Neural cell (in vitro differentiated cells): ENCODE data around the gene TBC1D24. TPM values are rescaled to one million over a fixed set of nuclear protein-coding genes. Genes with fewer than 3 reads are reported as not detected.

ENCODE experiments used
- H2AFZ ChIP-seq: fragments of 200-600, 300-800 bp; sonication (generic), shearing (Covaris generic); 2 replicates; pipeline ENCODE4 v1.6.0; 2014; ENCODE audit warnings: low read depth, mild to moderate bottlenecking, antibody characterized with exemption, low read length, moderate library complexity
- H3F3A ChIP-seq: fragments of 200-600 bp; shearing (Covaris generic); 2 replicates; pipeline ENCODE4 v1.6.1; 2016; ENCODE audit warnings: mild to moderate bottlenecking, moderate library complexity, mixed read lengths, antibody characterized with exemption, low read length; ENCODE audit not compliant: insufficient read depth, poor library complexity, severe bottlenecking
- H3K27ac ChIP-seq: fragments of 200-600, 300-800 bp; sonication (generic), shearing (Covaris generic); 2 replicates; pipeline ENCODE4 v1.5.1; 2014; ENCODE audit warnings: mild to moderate bottlenecking, low read length, moderate library complexity
- H3K27me3 ChIP-seq: fragments of 300-800, 200-600 bp; sonication (generic), shearing (Covaris generic); 2 replicates; pipeline ENCODE4 v1.6.0; 2014; ENCODE audit warnings: mild to moderate bottlenecking, low read depth, low read length, moderate library complexity; ENCODE audit not compliant: insufficient read depth
- H3K36me3 ChIP-seq: fragments of 300-800, 200-600 bp; sonication (generic), shearing (Covaris generic); 2 replicates; pipeline ENCODE4 v1.5.1; 2014; ENCODE audit warnings: mild to moderate bottlenecking, antibody characterized with exemption, low read length, moderate library complexity; ENCODE audit not compliant: insufficient read depth
- H3K4me2 ChIP-seq: fragments of 300-800, 200-600 bp; sonication (generic), shearing (Covaris generic); 2 replicates; pipeline ENCODE4 v1.6.0; 2014; ENCODE audit warnings: mild to moderate bottlenecking, low read length
- H3K4me3 ChIP-seq: fragments of 300-800, 200-600 bp; sonication (generic), shearing (Covaris generic); 2 replicates; pipeline ENCODE4 v1.5.1; 2014; ENCODE audit warnings: mild to moderate bottlenecking, low read length, moderate library complexity
- H3K79me2 ChIP-seq: fragments of 200-600 bp; shearing (Covaris generic); replicated peaks from 2 replicates; pipeline ENCODE4 v1.6.0; 2014; ENCODE audit warnings: mild to moderate bottlenecking, low read length, moderate library complexity; ENCODE audit not compliant: insufficient read depth
- H3K9ac ChIP-seq: fragments of 300-800, 200-600 bp; sonication (generic), shearing (Covaris generic); 2 replicates; pipeline ENCODE4 v1.6.1; 2016; ENCODE audit warnings: mild to moderate bottlenecking, low read length, mixed read lengths
- H3K9me2 ChIP-seq: fragments of 200-600 bp; shearing (Covaris generic); 2 replicates; pipeline ENCODE4 v1.6.1; 2016; ENCODE audit warnings: mild to moderate bottlenecking, low read length, mixed read lengths; ENCODE audit not compliant: insufficient read depth
- H3K9me3 ChIP-seq: fragments of 200-600, 300-800 bp; sonication (generic), shearing (Covaris generic); 2 replicates; pipeline ENCODE4 v1.6.1; 2016; ENCODE audit warnings: mild to moderate bottlenecking, mixed run types, low read length, moderate library complexity, mixed read lengths
- H4K20me1 ChIP-seq: fragments of 200-600 bp; shearing (Covaris generic); 2 replicates; pipeline ENCODE4 v1.6.1; 2016; ENCODE audit warnings: mild to moderate bottlenecking, mixed run types; ENCODE audit not compliant: insufficient read depth
- EP300 ChIP-seq: fragments of 450-650 bp; conservative IDR thresholded peaks from 2 replicates; pipeline ENCODE4 v1.6.1; 2014; ENCODE audit warnings: antibody characterized with exemption, mild to moderate bottlenecking, moderate library complexity; ENCODE audit not compliant: poor library complexity, severe bottlenecking
- EZH2 ChIP-seq: fragments of 200-600, 300-800 bp; shearing (Covaris generic), sonication (generic); IDR thresholded peaks from 2 replicates; pipeline ENCODE4 v1.6.1; 2014; ENCODE audit warnings: antibody characterized with exemption, low read length, borderline replicate concordance, mild to moderate bottlenecking; ENCODE audit not compliant: insufficient read depth, poor library complexity, severe bottlenecking
- MXI1 ChIP-seq: fragments of 450-650 bp; conservative IDR thresholded peaks from 2 replicates; pipeline ENCODE4 v1.6.1; 2014; ENCODE audit warnings: antibody characterized with exemption, mild to moderate bottlenecking; ENCODE audit not compliant: poor library complexity, severe bottlenecking
- POLR2AphosphoS5 ChIP-seq: IDR thresholded peaks from 2 replicates; pipeline ENCODE4 v1.6.1; 2012
- RAD21 ChIP-seq: fragments of 450-650 bp; conservative IDR thresholded peaks from 2 replicates; pipeline ENCODE4 v1.6.1; 2014; ENCODE audit warnings: antibody characterized with exemption, mild to moderate bottlenecking, moderate library complexity
- SMC3 ChIP-seq: fragments of 450-650 bp; conservative IDR thresholded peaks from 2 replicates; pipeline ENCODE4 v1.6.1; 2014; ENCODE audit warnings: antibody characterized with exemption, mild to moderate bottlenecking, moderate library complexity; ENCODE audit not compliant: poor library complexity
- TAF1 ChIP-seq: IDR thresholded peaks from 2 replicates; pipeline ENCODE4 v1.6.1; 2012; ENCODE audit warnings: low read depth
- polyA plus RNA-seq: library from polyadenylated mRNA; depleted of rRNA; stranded (reverse); fragments of >200 nt; gene quantifications from 2 replicates; pipeline ENCODE4 v1.2.3, GENCODE V29; 2014
- TF ChIP-seq, protein P1 (sequence below): IDR thresholded peaks from 2 replicates; pipeline ENCODE4 v1.6.1; 2012; ENCODE audit warnings: borderline replicate concordance
- TF ChIP-seq, protein P2 (sequence below): fragments of 450-650 bp; IDR thresholded peaks from 2 replicates; pipeline ENCODE4 v1.5.1; 2014; ENCODE audit warnings: antibody characterized with exemption, mild to moderate bottlenecking, moderate library complexity; ENCODE audit not compliant: poor library complexity, severe bottlenecking

Gene TBC1D24
- polyA plus RNA-seq, 1 donor from 2014 or later: 27.1 TPM

DNA sequence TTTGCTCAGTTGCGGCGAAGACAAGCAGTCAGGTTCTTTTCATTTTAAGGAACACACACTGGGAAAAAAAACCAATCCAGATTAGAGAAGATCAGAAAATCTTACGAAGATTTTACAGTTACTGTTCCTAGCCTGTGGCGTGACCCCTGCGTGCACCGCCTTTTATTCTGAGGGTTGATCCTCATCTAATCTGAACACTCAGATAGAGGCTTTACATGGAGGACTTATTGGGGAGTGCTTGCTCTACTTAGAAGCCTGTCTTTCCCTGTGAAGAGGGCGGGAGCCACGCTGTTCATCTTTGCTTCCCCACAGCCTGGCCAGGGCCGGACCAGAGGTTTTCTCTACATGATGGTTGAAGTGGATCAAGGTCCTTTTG, 1.4 kb downstream of the TBC1D24 start:
- Histone ChIP-seq H3K9me2 (no peaks in the 10 kb centered on the region), H3K79me2 (peaks cover 8% of the 10 kb centered on the region), H3K4me3 (peak overlapping the region; percentile 94), H3K27ac (no peak overlapping the region), H3K9ac (no peak overlapping the region), H3K9me3 (no peaks in the 10 kb centered on the region), H2AFZ (no peak overlapping the region), H3K36me3 (no peaks in the 10 kb centered on the region), H3F3A (no peaks in the 10 kb centered on the region), H3K4me2 (no peak overlapping the region), H4K20me1 (no peaks in the 10 kb centered on the region), H3K27me3 (no peaks in the 10 kb centered on the region)
- TF ChIP-seq RAD21 (no peak), EZH2 (no peak), SMC3 (no peak), TAF1 (no peak), POLR2AphosphoS5 (no peak)
- TF ChIP-seq, protein P1, sequence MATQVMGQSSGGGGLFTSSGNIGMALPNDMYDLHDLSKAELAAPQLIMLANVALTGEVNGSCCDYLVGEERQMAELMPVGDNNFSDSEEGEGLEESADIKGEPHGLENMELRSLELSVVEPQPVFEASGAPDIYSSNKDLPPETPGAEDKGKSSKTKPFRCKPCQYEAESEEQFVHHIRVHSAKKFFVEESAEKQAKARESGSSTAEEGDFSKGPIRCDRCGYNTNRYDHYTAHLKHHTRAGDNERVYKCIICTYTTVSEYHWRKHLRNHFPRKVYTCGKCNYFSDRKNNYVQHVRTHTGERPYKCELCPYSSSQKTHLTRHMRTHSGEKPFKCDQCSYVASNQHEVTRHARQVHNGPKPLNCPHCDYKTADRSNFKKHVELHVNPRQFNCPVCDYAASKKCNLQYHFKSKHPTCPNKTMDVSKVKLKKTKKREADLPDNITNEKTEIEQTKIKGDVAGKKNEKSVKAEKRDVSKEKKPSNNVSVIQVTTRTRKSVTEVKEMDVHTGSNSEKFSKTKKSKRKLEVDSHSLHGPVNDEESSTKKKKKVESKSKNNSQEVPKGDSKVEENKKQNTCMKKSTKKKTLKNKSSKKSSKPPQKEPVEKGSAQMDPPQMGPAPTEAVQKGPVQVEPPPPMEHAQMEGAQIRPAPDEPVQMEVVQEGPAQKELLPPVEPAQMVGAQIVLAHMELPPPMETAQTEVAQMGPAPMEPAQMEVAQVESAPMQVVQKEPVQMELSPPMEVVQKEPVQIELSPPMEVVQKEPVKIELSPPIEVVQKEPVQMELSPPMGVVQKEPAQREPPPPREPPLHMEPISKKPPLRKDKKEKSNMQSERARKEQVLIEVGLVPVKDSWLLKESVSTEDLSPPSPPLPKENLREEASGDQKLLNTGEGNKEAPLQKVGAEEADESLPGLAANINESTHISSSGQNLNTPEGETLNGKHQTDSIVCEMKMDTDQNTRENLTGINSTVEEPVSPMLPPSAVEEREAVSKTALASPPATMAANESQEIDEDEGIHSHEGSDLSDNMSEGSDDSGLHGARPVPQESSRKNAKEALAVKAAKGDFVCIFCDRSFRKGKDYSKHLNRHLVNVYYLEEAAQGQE: no peak

DNA sequence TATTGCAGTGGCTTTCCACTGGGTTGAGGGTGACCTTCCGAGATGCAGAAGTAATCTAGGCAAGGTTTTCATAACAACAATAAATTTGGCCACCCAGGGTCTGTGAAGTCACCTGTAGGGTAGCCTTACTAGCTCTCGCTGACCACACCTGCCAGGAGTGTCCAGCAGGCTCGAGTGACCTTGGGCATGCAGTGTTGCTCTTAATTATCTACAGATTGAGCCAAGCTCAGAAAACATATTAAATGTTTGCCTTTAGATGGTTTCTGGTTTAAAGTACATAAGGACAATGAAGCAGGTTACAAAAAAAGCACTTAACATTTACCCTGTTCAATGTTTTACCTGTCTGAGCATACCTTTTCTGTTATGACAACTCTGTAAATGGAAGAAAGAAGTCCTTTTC, 1.8 kb downstream of the TBC1D24 start:
- H3K9ac ChIP-seq: no peak overlapping the region

More for the DNA sequence above, 1.8 kb downstream of the TBC1D24 start:
- Histone ChIP-seq H4K20me1 (no peaks in the 10 kb centered on the region), H2AFZ (no peak overlapping the region), H3K27ac (no peak overlapping the region), H3K4me3 (peak overlapping the region; percentile 94), H3K9me3 (no peaks in the 10 kb centered on the region), H3K79me2 (peaks cover 8% of the 10 kb centered on the region), H3F3A (no peaks in the 10 kb centered on the region), H3K27me3 (no peaks in the 10 kb centered on the region), H3K36me3 (no peaks in the 10 kb centered on the region), H3K4me2 (no peak overlapping the region), H3K9me2 (no peaks in the 10 kb centered on the region)
- TF ChIP-seq POLR2AphosphoS5: no peak
- no peak for TF ChIP-seq RAD21
- no peak for TF ChIP-seq EP300
- TF ChIP-seq, protein P2, sequence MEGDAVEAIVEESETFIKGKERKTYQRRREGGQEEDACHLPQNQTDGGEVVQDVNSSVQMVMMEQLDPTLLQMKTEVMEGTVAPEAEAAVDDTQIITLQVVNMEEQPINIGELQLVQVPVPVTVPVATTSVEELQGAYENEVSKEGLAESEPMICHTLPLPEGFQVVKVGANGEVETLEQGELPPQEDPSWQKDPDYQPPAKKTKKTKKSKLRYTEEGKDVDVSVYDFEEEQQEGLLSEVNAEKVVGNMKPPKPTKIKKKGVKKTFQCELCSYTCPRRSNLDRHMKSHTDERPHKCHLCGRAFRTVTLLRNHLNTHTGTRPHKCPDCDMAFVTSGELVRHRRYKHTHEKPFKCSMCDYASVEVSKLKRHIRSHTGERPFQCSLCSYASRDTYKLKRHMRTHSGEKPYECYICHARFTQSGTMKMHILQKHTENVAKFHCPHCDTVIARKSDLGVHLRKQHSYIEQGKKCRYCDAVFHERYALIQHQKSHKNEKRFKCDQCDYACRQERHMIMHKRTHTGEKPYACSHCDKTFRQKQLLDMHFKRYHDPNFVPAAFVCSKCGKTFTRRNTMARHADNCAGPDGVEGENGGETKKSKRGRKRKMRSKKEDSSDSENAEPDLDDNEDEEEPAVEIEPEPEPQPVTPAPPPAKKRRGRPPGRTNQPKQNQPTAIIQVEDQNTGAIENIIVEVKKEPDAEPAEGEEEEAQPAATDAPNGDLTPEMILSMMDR: no peak
- TF ChIP-seq, protein P1: no peak
- no peak for TF ChIP-seq TAF1
- TF ChIP-seq EZH2: no peak
- TF ChIP-seq MXI1: no peak
- TF ChIP-seq SMC3: no peak
